DOHH2 (cell line): ENCODE measurements around the gene CTSD.

ENCODE experiments used
- EZH2phosphoT487 ChIP-seq: fragments of 200-600 bp; sonication (generic); IDR thresholded peaks from 2 replicates; pipeline ENCODE4 v1.6.1; 2017; ENCODE audit warnings: borderline replicate concordance, mild to moderate bottlenecking, antibody characterized with exemption, low read length, moderate library complexity, mixed read lengths
- TF ChIP-seq, protein P1 (sequence below): fragments of 200-600 bp; sonication (generic); IDR thresholded peaks from one replicate; pipeline ENCODE4 v1.5.1; 2014; ENCODE audit warnings: antibody characterized with exemption, mild to moderate bottlenecking, low read depth, low read length; ENCODE audit not compliant: poor library complexity, severe bottlenecking

- TF ChIP-seq, protein P1, sequence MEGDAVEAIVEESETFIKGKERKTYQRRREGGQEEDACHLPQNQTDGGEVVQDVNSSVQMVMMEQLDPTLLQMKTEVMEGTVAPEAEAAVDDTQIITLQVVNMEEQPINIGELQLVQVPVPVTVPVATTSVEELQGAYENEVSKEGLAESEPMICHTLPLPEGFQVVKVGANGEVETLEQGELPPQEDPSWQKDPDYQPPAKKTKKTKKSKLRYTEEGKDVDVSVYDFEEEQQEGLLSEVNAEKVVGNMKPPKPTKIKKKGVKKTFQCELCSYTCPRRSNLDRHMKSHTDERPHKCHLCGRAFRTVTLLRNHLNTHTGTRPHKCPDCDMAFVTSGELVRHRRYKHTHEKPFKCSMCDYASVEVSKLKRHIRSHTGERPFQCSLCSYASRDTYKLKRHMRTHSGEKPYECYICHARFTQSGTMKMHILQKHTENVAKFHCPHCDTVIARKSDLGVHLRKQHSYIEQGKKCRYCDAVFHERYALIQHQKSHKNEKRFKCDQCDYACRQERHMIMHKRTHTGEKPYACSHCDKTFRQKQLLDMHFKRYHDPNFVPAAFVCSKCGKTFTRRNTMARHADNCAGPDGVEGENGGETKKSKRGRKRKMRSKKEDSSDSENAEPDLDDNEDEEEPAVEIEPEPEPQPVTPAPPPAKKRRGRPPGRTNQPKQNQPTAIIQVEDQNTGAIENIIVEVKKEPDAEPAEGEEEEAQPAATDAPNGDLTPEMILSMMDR = no peak
- no peak for TF ChIP-seq EZH2phosphoT487
These were observed 47.0 kb upstream of the CTSD start for GRCh38 chr11:1810761-1811160.
